Measurements from ENCODE around the gene PRKCSH. TPM values are rescaled to one million over a fixed set of nuclear protein-coding genes. Genes with fewer than 3 reads are reported as not detected.
"Not testable (repeated sequence)": the region's sequence is repeated elsewhere in the genome, so short reads cannot be mapped to it uniquely, and the experiment has no call there.

The PRKCSH gene
- total RNA-seq, 1 donor from 2014 or later, result 327 TPM

- intact Hi-C loops (cut with micrococcal nuclease), result not testable (repeated sequence)
Measured at GRCh38 chr19:11475343-11475742, 39.9 kb downstream of the PRKCSH start.

DNA sequence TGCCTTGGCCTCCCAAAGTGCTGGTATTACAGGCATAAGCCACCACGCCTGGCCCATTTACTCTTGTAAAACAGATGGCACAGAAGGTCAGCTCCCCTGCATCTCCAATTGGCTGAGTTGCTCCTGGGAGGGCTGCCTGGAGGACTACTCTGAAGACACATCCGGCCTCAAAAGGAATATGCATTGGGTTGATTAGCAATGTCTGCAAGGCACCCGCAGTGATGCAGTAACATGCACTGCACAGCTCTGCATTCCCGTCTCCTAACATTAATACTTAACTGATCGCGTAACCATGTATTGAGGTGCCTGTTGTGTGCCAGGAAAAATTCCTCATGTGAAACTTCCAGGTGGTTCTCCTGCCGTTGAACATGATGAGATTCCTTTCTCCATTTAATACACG, 40.4 kb downstream of the PRKCSH start:
- intact Hi-C loops (cut with micrococcal nuclease), result no loop called here

- intact Hi-C loops (cut with micrococcal nuclease), result no loop called here
Measured at GRCh38 chr19:11478167-11479089, 43.0 kb downstream of the PRKCSH start.

- intact Hi-C loops (cut with micrococcal nuclease), result no loop called here
Measured at GRCh38 chr19:11479090-11479897, 43.9 kb downstream of the PRKCSH start.

DNA sequence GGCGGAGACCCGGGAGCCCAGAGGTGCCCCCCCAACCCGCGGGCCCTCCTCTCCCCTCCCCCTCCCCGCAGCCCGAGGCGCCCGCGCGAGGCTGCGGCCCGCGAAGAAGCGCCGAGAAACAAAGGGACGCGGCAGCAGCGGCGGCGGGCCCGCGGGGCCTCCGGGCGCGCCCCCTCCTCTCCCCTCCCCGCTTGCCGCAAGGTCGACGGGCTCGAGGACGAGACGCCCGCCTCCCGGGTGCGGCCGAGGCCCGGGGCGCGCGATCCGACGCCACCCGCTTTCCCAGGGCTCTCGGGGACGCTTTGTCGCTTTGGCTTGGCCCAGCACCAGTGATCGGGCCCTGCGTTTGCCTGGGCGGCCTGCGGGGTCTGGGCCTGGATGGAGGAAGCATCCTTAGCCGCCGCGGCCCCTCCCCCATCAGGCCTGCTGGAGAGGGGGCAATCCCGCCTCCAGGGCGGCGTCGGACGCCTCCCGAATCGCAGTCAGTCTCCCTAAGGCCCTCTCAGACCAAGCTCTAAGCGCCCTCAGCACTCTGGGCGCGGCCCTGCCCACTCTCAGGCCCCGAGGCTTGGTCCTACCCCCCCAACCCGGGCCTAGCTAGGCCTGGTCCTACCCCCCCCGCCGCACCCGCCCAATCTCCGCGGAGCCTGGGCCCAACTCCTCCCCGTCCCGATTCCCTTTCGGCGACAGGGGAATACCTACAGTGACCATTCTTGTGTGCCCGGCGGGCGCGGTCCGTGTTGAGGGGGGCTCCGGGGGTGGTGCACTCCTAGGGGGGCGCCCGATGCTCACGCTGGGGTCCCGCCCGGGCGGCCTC, 44.7 kb downstream of the PRKCSH start:
- intact Hi-C loops (cut with micrococcal nuclease), result loop anchor here (5.0 kb wide), 1 partner anchor 107 kb away; no protein-coding TSS in a partner anchor

DNA sequence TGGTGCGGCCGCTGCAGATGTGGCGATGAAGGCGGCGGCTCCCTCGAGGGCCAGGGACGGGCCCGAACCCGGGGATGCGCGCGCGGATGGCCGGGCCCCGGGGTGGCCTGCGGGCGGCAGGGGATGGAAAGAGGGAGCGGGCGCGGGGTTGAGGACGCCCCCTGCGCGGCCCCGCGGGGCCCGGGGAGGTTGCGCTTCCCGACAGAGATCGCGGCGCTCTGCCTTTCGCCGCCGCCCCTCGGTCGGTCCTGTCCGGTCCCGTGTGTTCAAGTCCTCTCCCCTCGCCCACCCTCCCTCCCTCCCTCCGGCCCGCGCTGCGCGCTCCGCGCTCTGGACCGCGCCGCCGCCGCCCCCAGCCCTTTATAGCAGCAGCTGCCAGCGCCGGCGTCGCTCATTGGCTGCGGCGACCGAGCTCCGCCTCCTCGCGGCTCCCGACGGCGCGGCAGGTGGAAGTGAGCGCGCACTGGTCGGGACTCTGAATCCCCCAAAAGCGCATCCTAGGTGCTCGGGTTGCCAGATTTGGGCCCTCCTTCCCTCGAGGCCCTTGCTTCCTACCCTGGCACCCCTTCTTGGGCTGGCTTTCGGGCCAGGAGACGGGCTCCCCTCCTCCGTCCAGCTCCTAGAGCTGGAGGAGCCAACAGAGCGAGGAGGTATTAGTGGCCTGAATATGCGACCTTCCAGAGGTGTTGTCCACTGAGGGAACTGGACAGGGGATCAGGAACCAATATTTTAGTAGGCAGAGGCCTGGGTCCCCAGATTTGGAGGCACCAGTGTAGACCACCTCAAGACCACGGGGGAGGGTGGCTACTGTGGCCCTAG, 45.5 kb downstream of the PRKCSH start, which contains the start of gene ELAVL3:
TSS of gene ELAVL3 (minus strand) at position 332 of the 819 bp plus-strand sequence. CDS start 438 bp downstream, outside the sequence.
- intact Hi-C loops (cut with micrococcal nuclease), result loop anchor here (5.0 kb wide), 1 partner anchor 106 kb away; no protein-coding TSS in a partner anchor

DNA sequence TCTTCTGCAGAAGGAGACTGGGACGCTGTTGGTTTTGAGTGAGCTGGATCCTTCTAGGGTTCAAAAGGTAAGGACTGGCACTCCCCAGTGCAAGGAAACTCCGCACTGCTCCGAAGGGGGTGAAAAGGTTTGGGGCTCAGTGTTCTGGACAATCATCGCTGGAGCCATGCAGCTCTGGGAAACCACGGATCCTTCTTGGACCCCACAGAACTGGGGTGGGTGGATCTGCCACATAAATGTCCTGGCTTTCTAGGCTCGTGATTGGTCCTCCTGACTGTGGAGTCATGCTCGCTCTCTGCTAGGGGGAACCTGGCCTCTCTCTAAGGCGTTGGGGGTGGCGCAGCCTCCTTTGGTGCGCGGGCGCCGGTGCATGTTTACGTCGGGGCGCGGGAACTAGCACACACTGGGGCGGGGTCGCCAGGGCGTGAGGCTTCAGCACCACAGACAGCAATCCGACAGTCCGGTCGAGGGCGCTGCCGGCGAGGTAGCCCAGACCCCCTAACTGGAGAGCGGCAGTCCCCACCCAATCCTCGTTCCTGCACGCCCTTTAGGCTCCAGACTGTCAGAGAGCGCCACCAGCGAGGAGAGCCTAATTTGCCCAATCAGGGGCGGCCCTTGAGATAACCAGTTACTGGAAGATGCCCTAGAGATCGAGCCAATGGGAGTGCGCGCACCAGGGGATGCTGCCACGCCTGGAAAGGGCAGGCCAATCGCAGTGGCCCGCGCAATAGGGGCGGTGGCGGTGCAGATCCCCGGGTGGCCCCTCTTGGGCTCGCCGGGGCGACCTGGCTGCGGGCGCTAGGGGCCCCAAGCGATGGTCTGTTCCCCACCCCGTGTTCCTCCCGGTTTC, 46.3 kb downstream of the PRKCSH start:
- intact Hi-C loops (cut with micrococcal nuclease), result loop anchor here (1.0 to 5.0 kb wide), 6 partner anchors 24 to 188 kb away; partner anchors contain the start of genes ODAD3, PRKCSH and ZNF653

GRCh38 chr19:11482384-11483050, 47.1 kb downstream of the PRKCSH start:
- intact Hi-C loops (cut with micrococcal nuclease), result loop anchor here (1.0 to 5.0 kb wide), 6 partner anchors 23 to 189 kb away; partner anchors contain the start of genes ODAD3, PRKCSH and ZNF653

- intact Hi-C loops (cut with micrococcal nuclease), result loop anchor here (5.0 kb wide), 1 partner anchor 104 kb away; no protein-coding TSS in a partner anchor
Measured at GRCh38 chr19:11483366-11484111, 48.1 kb downstream of the PRKCSH start.

- intact Hi-C loops (cut with micrococcal nuclease), result no loop called here
Measured at GRCh38 chr19:11485245-11485837, 49.9 kb downstream of the PRKCSH start.

DNA sequence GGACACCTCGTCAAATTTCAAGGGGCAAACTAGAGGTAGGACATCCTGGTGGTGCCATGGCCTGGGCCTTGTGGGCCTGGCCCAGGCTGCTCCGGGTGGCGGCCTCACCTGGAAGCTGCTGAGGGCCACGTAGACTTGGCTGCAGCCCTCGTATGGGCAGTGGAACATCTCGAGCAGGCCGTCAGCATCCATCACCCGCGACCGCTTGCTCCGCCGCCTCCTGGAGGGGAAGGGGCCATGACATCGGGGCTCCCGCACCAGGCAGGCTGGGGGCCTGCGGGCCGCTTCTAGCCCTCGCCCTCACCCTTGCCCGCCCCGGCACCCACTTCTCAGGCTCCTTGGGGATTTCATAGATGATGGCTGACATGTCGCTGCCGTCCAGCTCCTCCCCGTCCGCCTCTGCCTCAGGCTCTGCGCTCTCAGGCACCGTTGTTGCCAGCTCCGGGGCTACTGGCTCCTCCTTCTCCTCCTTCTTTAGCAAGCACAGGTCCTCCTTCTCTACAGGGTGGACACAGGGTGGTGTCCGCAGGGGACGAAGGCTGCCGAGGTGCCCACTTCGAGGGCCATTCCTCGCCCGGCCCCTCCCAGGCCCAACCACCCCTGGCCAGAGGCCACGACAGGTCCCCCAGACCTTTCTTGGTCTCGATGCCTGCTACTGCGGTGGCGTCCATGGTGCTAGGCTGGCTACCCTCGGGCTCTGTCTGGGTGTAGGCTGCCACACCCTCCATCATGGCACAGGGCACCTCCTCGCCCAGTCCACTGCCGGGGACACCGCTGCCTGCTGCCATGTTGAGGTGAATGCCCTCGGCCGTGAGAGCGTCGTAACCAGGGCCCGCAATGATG, 51.4 kb downstream of the PRKCSH start:
- intact Hi-C loops (cut with micrococcal nuclease), result no loop called here

DNA sequence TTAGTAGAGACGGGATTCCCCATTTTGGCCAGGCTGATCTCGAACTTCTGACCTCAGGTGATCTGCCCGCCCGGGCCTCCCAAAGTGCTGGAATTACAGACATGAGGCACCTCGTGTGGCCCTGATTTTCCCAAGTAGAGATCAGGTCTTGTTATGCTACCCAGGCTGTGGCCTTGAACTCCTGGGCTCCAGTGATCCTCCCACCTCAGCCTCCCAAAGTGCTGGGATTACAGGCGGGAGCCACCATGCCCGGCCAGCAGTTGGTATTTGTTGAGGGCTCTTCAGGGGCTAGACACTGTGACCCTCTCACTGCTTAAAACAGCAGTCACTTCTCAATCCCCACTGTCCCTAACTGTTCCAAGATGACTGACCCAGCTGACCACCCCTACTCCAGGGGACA, 53.9 kb downstream of the PRKCSH start:
- intact Hi-C loops (cut with micrococcal nuclease), result no loop called here

DNA sequence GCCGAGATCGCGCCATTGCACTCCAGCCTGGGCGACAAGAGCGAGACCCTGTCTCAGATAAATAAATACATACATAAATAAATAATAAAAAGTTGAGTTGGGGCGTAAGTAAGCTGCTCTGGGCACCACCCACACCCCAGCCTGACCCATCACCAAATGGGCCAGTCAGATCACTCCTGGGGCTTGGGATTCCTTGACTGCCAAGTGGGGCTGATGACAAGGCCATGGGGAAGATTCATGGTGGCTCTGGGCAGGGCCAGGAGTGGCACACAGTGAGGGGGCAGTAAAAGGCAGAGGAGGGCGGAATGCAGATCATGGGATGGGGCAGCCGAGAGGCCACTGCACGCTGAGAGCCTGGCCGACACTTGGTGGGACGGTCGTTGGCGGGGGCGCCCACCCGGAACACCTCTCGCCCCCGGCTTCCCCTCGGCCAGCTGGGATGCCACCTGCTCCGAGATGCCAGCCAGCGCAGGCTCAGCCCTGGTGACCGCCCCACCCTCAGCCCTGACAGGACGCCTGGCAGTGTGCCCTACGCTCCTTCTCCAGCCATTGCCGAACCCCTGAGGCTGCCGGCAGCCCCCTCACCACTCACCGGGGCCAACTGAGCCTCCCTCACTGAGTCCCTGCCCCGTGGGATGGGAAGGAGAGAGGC, 59.3 kb downstream of the PRKCSH start:
- intact Hi-C loops (cut with micrococcal nuclease), result no loop called here

DNA sequence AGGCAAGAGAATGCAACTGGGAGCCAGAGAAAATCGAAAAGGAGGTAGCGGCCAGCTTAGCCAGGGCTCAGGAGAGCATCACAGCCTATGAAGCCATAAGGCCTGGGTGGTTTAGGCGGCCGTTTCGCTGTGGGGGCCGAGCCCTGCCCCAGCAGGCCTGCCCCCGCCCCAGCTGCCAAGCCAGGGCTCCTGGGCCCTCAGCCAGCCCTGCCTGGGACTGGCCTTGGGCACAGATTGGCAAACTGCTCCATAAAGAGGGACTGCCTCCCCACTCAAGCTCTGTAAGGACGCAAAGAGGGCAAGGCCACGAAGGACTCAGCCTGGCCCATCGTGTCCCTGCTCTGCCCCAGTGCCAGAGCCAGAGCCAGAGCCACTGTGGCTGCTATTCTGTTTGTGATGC, 60.0 kb downstream of the PRKCSH start:
- intact Hi-C loops (cut with micrococcal nuclease), result no loop called here

DNA sequence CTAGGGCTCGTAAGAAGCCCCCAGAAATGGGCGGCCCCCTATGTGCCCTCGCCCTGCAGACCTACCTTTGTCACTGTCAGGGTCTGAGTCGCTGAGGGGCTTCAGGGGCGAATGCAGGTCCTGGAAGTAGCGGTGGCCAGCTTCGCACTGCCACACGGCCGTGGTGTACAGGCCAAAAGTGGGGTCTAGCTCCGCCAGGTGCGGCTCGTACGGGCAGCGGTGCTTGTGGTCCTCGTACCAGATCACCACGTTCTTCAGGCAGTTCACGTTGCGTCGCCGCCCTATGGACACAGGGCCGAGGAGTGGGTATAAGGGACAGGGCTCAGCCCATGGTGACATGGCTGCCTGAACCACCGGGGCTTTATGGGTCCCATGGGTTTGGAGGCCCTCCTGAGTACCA, 60.5 kb downstream of the PRKCSH start:
- intact Hi-C loops (cut with micrococcal nuclease), result no loop called here
